Upper lobe of right lung (tissue), 1 donor: ENCODE results near the gene C9orf43. TPM values are rescaled to one million over a fixed set of nuclear protein-coding genes. Genes with fewer than 3 reads are reported as not detected.
A peak's percentile ranks its signal among the peaks of the same experiment; 100 is the strongest.
"Not testable (repeated sequence)": the region's sequence is repeated elsewhere in the genome, so short reads cannot be mapped to it uniquely, and the experiment has no call there.

Source experiments
- ATAC-seq: fragments of 200-7000 bp; cut with Tn5 transposase; one replicate; pipeline ENCODE4 v1.9.1; 2020; ENCODE audit warnings: mild to moderate bottlenecking, moderate library complexity
- DNase-seq: peaks from one replicate; pipeline ENCODE4 v3.0.0-alpha.2; 2020
- H3K27ac ChIP-seq: fragments of 200-600 bp; one replicate; pipeline ENCODE4 v1.8.0; 2022
- H3K27me3 ChIP-seq: fragments of 200-600 bp; one replicate; pipeline ENCODE4 v1.8.0; 2022; ENCODE audit warnings: mild to moderate bottlenecking
- H3K36me3 ChIP-seq: fragments of 200-600 bp; one replicate; pipeline ENCODE4 v1.8.0; 2022
- H3K4me1 ChIP-seq: fragments of 200-600 bp; one replicate; pipeline ENCODE4 v1.8.0; 2022
- H3K4me3 ChIP-seq: fragments of 200-600 bp; one replicate; pipeline ENCODE4 v1.8.0; 2022; ENCODE audit warnings: mild to moderate bottlenecking
- H3K9me3 ChIP-seq: fragments of 200-600 bp; one replicate; pipeline ENCODE4 v1.8.0; 2022
- intact Hi-C: fragments of 100-400 bp; cut with DNase I; formaldehyde crosslinking; loops from one replicate; pipeline ENCODE4 v1.11.0; 2022
- total RNA-seq: library from RNA; stranded (reverse); fragmentation: NEBNext Ultra II Directional; extraction: Animal tissue kit (Norgen Biotek cat#: 25700); gene quantifications from one replicate; pipeline ENCODE4 v1.2.1, GENCODE V29; 2021
- TF ChIP-seq, protein P1 (sequence below): fragments of 200-600 bp; IDR thresholded peaks from one replicate; pipeline ENCODE4 v1.8.0; 2022; ENCODE audit warnings: antibody characterized with exemption
- donor health status: DM: no; HTN: yes; CAD: no; lungs with severe emphysema.

C9orf43 gene
- total RNA-seq, 1 donor from 2014 or later, result not detected

- ATAC-seq (no peak), DNase-seq (no peak)
- Histone ChIP-seq H3K27me3 (no peaks in the 10 kb centered on the region), H3K4me3 (no peak overlapping the region), H3K9me3 (no peaks in the 10 kb centered on the region), H3K4me1 (no peaks in the 10 kb centered on the region), H3K27ac (no peak overlapping the region), H3K36me3 (no peaks in the 10 kb centered on the region)
- intact Hi-C loops, result no loop called here
- TF ChIP-seq, protein P1, sequence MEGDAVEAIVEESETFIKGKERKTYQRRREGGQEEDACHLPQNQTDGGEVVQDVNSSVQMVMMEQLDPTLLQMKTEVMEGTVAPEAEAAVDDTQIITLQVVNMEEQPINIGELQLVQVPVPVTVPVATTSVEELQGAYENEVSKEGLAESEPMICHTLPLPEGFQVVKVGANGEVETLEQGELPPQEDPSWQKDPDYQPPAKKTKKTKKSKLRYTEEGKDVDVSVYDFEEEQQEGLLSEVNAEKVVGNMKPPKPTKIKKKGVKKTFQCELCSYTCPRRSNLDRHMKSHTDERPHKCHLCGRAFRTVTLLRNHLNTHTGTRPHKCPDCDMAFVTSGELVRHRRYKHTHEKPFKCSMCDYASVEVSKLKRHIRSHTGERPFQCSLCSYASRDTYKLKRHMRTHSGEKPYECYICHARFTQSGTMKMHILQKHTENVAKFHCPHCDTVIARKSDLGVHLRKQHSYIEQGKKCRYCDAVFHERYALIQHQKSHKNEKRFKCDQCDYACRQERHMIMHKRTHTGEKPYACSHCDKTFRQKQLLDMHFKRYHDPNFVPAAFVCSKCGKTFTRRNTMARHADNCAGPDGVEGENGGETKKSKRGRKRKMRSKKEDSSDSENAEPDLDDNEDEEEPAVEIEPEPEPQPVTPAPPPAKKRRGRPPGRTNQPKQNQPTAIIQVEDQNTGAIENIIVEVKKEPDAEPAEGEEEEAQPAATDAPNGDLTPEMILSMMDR, result no peak
These were observed 37.3 kb upstream of the C9orf43 start for GRCh38 chr9:113373256-113373655.

DNA sequence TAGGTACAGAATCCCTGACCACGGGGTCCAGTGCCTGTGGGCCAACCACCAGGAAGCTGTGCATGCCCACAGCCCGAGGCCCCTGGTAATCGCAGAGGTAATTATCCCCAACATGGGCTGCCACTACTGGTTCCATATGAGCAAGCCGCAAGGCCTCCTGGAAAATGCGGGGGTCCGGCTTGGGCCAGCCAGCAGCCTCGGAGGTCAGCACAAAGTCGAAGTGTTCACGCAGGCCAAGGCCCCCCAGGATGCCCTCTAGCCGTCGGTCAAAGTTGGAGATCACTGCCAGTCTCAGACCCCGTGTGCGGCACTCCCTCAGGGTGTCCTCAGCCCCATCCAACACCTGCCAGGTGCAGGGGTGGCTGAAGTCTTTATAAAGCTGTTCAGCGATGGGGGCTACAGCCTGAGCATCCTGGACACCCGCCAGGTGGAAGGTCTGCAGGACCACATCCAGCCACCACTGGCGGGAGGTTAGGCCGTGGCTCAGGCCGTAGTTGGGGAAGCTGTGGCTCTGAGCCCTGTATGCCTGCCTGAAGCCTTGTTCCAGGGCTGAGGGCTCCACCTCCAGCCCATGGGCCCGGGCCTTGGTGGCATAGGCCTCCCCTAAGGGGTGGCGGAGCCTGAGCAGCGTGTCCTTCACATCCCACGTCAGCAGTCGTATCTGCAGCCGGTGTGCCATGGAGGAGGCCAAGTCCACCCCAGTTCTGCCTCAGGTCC lies 36.7 kb upstream of the C9orf43 start:
- H3K36me3 ChIP-seq, result no peaks in the 10 kb centered on the region
- DNase-seq (peak; percentile 55), ATAC-seq (no peak)
- no peak overlapping the region for H3K27ac ChIP-seq
- H3K4me3 ChIP-seq, result no peak overlapping the region
- no peaks in the 10 kb centered on the region for H3K9me3 ChIP-seq
- no peaks in the 10 kb centered on the region for H3K27me3 ChIP-seq
- no peaks in the 10 kb centered on the region for H3K4me1 ChIP-seq
- intact Hi-C loops, result no loop called here
- TF ChIP-seq, protein P1, result no peak

- TF ChIP-seq, protein P1, result no peak
- peak; percentile 25 for DNase-seq
- Histone ChIP-seq H3K27ac (no peak overlapping the region), H3K4me1 (no peaks in the 10 kb centered on the region), H3K36me3 (no peaks in the 10 kb centered on the region), H3K27me3 (no peaks in the 10 kb centered on the region), H3K9me3 (no peaks in the 10 kb centered on the region), H3K4me3 (peak overlapping the region; percentile 69)
- intact Hi-C loops, result no loop called here
- no peak for ATAC-seq
These were observed 35.2 kb upstream of the C9orf43 start for GRCh38 chr9:113375057-113376023.

DNA sequence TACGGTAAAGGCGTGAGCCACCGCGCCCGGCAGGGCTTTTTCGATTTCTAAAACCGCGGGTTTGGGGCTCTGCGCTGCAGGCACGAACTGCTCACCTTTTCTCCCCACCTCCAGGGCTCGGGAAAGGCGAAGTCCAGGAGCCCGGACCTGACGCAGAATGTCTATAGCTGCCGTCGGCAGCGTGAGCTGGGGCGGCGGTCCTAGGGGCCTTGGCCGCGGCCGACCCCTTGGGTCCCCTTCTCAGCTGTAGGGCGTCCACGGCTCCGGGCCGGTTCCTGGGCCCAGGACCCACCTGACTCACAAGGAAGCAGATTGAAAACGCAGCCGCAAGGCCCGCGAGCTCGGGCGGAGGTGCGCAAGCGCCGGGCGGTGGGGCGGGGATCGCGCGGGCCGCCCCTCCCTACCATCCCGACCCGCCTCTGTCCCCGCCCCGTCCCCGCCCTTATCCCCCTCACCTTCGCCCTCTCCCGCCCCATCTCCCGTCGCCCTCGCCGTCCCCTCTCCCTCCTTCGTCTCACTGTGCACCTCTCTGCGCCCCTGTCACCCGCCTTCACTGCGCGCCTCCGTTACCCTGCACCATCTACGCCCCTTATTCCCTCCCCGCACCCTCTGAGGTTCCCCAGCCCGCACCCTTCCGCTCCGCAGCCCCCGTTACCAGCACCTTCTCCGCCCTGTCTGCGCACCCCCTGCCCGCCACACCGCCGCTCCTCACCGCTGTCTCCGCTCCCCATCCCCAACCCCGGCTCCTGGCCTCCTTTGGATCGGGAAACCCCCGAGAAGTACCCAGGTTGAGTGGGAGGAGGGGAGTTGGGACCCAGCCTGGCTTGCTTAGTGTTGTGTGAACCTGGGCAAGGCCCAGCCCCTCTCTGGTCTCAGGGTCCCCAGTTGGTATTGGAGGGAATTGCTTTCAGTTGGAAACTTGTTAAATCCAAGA lies 33.6 kb upstream of the C9orf43 start, which contains the start of gene HDHD3:
HDHD3 (minus strand) TSS at position 353 of the 934 bp plus-strand sequence. CDS start 2,632 bp downstream, outside the sequence.
- TF ChIP-seq, protein P1, result no peak
- no peaks in the 10 kb centered on the region for H3K4me1 ChIP-seq
- peak; percentile 90 for ATAC-seq
- intact Hi-C loops, result no loop called here
- peak within 1 kb of the TSS; percentile 76 for H3K27ac ChIP-seq
- H3K4me3 ChIP-seq, result peak within 1 kb of the TSS; percentile 69
- peak; percentile 83 for DNase-seq
- H3K27me3 ChIP-seq, result no peaks in the 10 kb centered on the region
- no peaks in the 10 kb centered on the region for H3K9me3 ChIP-seq
- H3K36me3 ChIP-seq, result no peaks in the 10 kb centered on the region

GRCh38 chr9:113379094-113379828 lies 31.3 kb upstream of the C9orf43 start:
- DNase-seq, result peak; percentile 30
- H3K27ac ChIP-seq, H3K36me3 ChIP-seq, H3K4me3 ChIP-seq, intact Hi-C loops, H3K27me3 ChIP-seq, H3K9me3 ChIP-seq, H3K4me1 ChIP-seq, ATAC-seq: not testable (repeated sequence)

DNA sequence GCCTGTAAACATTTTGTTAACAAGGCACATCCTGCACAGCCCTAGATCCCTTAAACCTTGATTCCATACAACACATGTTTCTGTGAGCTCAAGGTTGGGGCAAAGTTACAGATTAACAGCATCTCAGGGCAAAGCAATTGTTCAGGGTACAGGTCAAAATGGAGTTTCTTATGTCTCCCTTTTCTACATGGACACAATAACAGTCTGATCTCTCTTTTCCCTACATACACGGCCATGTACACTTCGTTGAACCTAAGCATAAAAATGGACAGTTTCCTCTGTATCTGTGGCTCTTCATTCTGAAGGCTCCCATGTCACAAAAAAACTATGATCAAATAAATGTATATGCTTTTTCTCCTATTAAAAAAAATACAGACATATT lies 30.7 kb upstream of the C9orf43 start:
- H3K9me3 ChIP-seq, H3K36me3 ChIP-seq, H3K4me3 ChIP-seq, ATAC-seq, H3K27me3 ChIP-seq, H3K27ac ChIP-seq, intact Hi-C loops, H3K4me1 ChIP-seq, DNase-seq: not testable (repeated sequence)
